Suprapubic skin (tissue), 4 donors: ENCODE data around the gene NT5DC4. TPM values are rescaled to one million over a fixed set of nuclear protein-coding genes. Genes with fewer than 3 reads are reported as not detected.
A peak's percentile ranks its signal among the peaks of the same experiment; 100 is the strongest.

Experiments
- DNase-seq, 2 donors: peaks; one replicate each; pipeline ENCODE4 v3.0.0-alpha.2; 2019; ENCODE audit warnings: low spot score in 2 of 2
- H3K27ac ChIP-seq: fragments of 200-600 bp; sonication (generic); one replicate; pipeline ENCODE4 v1.5.1; 2019
- H3K27me3 ChIP-seq: fragments of 200-600 bp; sonication (generic); one replicate; pipeline ENCODE4 v1.5.1; 2019
- H3K36me3 ChIP-seq: fragments of 200-600 bp; sonication (generic); one replicate; pipeline ENCODE4 v1.5.1; 2019
- H3K4me1 ChIP-seq: fragments of 200-600 bp; sonication (generic); one replicate; pipeline ENCODE4 v1.5.1; 2019
- H3K4me3 ChIP-seq: fragments of 200-600 bp; sonication (generic); one replicate; pipeline ENCODE4 v1.5.1; 2019; ENCODE audit warnings: mild to moderate bottlenecking
- H3K9me3 ChIP-seq: fragments of 200-600 bp; sonication (generic); one replicate; pipeline ENCODE4 v1.5.1; 2019
- CTCF ChIP-seq, 2 donors: fragments of 200-600 bp in 1 of 2; fragments of 450-650 bp in 1 of 2; sonication (generic) in 1 of 2; IDR thresholded peaks; one replicate each; pipeline ENCODE4 v1.5.1; 2016 to 2019; ENCODE audit warnings: antibody characterized with exemption in 2 of 2, mild to moderate bottlenecking in 1 of 2, moderate library complexity in 1 of 2
- EP300 ChIP-seq: sonication (generic); formaldehyde crosslinking; IDR thresholded peaks from one replicate; pipeline ENCODE4 v1.6.1; 2017; ENCODE audit warnings: antibody characterized with exemption
- POLR2A ChIP-seq, 2 donors: fragments of 450-650 bp; IDR thresholded peaks; one replicate each; pipeline ENCODE4 v1.6.1; 2017; ENCODE audit warnings: antibody characterized with exemption in 2 of 2, mild to moderate bottlenecking in 2 of 2, moderate library complexity in 2 of 2
- POLR2AphosphoS5 ChIP-seq, 3 donors: sonication (generic); formaldehyde crosslinking; IDR thresholded peaks; one replicate each; pipeline ENCODE4 v1.6.1; 2017; ENCODE audit warnings: antibody characterized with exemption in 3 of 3
- WGBS: methylation state at CpG from one replicate; pipeline ENCODE4 v1.1.5; 2018; 5-methylcytosine and 5-hydroxymethylcytosine counted together
- total RNA-seq, 4 donors: library from RNA; depleted of rRNA; stranded (reverse); fragments of >200 nt; gene quantifications; one replicate each; pipeline ENCODE4 v1.1.0, GENCODE V29; 2016

NT5DC4 gene
- total RNA-seq: 1 to 10 TPM in 1 of 4 donors, not detected in 3; 4.2 TPM

DNA sequence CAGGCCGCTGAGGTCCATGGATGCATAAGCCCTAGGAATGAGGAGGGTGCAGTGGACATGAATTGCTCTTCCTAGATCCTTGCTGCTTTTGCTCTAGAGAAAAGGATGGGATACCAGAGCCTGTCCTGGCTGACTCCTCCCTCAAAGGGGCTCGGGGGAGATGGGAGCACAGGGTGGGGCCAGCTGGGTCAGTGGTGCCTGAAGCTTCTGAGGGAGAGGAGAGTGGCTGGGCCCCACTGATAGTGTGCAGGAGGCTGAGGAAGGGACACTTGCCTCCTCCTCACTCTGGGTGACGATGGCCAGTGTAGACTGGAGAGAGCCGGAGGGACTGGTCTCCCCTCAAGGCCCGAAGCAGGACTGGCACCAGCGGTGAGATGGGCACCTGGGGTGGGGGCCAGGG lies at the start of gene NT5DC4:
NT5DC4 (plus strand) TSS at position 236 of the 400 bp plus-strand sequence; CDS start at position 296, 60 bp downstream.
- TF ChIP-seq POLR2AphosphoS5 (IDR thresholded peaks at IDR 0.05) (no peak), CTCF (IDR thresholded peaks at IDR 0.05) (no peak), EP300 (no peak), POLR2A (IDR thresholded peaks at IDR 0.05) (no peak)
- no peaks in the 10 kb centered on the region for H3K36me3 ChIP-seq
- H3K27me3 ChIP-seq: no peaks in the 10 kb centered on the region
- DNase-seq: no peak
- 92% methylated on average over 6 of the region's 6 CpGs for WGBS
- no peaks in the 10 kb centered on the region for H3K4me1 ChIP-seq
- no peaks in the 10 kb centered on the region for H3K9me3 ChIP-seq
- H3K4me3 ChIP-seq: no peak within 1 kb of the TSS
- no peak within 1 kb of the TSS for H3K27ac ChIP-seq

- Histone ChIP-seq H3K27me3 (no peaks in the 10 kb centered on the region), H3K27ac (no peak overlapping the region), H3K36me3 (no peaks in the 10 kb centered on the region), H3K4me3 (no peak overlapping the region), H3K4me1 (peaks cover 3% of the 10 kb centered on the region), H3K9me3 (no peaks in the 10 kb centered on the region)
- TF ChIP-seq EP300 (no peak), POLR2AphosphoS5 (IDR thresholded peaks at IDR 0.05) (no peak), POLR2A (IDR thresholded peaks at IDR 0.05) (no peak), CTCF (IDR thresholded peaks at IDR 0.05) (no peak)
- DNase-seq: no peak
- 88% methylated on average over 2 of the region's 2 CpGs for WGBS
Measured at GRCh38 chr2:112671801-112672200, 49.0 kb upstream of the NT5DC4 start.

GRCh38 chr2:112673008-112673407 lies 47.8 kb upstream of the NT5DC4 start:
- Histone ChIP-seq H3K27ac (no peak overlapping the region), H3K36me3 (no peaks in the 10 kb centered on the region), H3K4me1 (peaks cover 3% of the 10 kb centered on the region), H3K4me3 (no peak overlapping the region), H3K9me3 (no peaks in the 10 kb centered on the region), H3K27me3 (no peaks in the 10 kb centered on the region)
- no peak for TF ChIP-seq EP300
- DNase-seq: no peak
- 98% methylated on average over 1 of the region's 1 CpG for WGBS

GRCh38 chr2:112674229-112674628 lies 46.6 kb upstream of the NT5DC4 start:
- no peak overlapping the region for H3K27ac ChIP-seq
- no peaks in the 10 kb centered on the region for H3K9me3 ChIP-seq
- no peaks in the 10 kb centered on the region for H3K36me3 ChIP-seq
- no peak for DNase-seq
- no peaks in the 10 kb centered on the region for H3K27me3 ChIP-seq
- TF ChIP-seq EP300 (no peak), POLR2A (IDR thresholded peaks at IDR 0.05) (no peak), POLR2AphosphoS5 (IDR thresholded peaks at IDR 0.05) (no peak), CTCF (IDR thresholded peaks at IDR 0.05) (no peak)
- H3K4me1 ChIP-seq: peaks cover 5% of the 10 kb centered on the region
- H3K4me3 ChIP-seq: no peak overlapping the region
- WGBS: 61% methylated on average over 12 of the region's 12 CpGs

DNA sequence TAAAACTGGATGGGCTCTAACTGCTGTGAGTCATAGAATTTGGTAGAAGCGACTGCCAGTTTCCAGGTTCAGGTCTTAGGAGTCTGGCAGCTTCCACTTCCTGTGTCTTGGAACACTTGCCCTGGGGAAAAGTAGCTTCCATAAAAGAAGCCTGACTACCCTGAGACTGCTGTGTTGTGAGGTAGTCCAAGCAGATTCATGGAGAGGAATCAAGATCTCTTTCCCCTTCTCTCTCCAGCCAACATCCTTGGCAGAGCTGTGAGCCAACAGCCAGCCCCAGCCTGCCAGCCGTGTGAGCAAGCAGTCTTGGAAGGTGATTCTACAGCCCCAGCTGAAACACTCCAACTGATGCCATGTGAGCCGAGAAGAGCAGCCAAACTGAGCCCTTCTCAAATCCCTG lies 41.3 kb upstream of the NT5DC4 start:
- Histone ChIP-seq H3K4me1 (peaks cover 28% of the 10 kb centered on the region), H3K9me3 (no peaks in the 10 kb centered on the region), H3K27me3 (no peaks in the 10 kb centered on the region), H3K27ac (no peak overlapping the region), H3K36me3 (no peaks in the 10 kb centered on the region), H3K4me3 (no peak overlapping the region)
- DNase-seq: no peak
- TF ChIP-seq POLR2A (IDR thresholded peaks at IDR 0.05) (no peak), CTCF (IDR thresholded peaks at IDR 0.05) (no peak), EP300 (no peak), POLR2AphosphoS5 (IDR thresholded peaks at IDR 0.05) (peak in 1 of 3 donors; percentile 16)
- WGBS: 18% methylated on average over 3 of the region's 3 CpGs

- Histone ChIP-seq H3K27ac (no peak overlapping the region), H3K4me1 (peaks cover 27% of the 10 kb centered on the region), H3K27me3 (no peaks in the 10 kb centered on the region), H3K9me3 (no peaks in the 10 kb centered on the region), H3K4me3 (no peak overlapping the region), H3K36me3 (no peaks in the 10 kb centered on the region)
- no peak for TF ChIP-seq CTCF (IDR thresholded peaks at IDR 0.05)
- TF ChIP-seq EP300: no peak
- no peak for TF ChIP-seq POLR2AphosphoS5 (IDR thresholded peaks at IDR 0.05)
- TF ChIP-seq POLR2A (IDR thresholded peaks at IDR 0.05): no peak
- WGBS: 33% methylated on average over 5 of the region's 5 CpGs
- no peak for DNase-seq
Measured at GRCh38 chr2:112680666-112681101, 40.1 kb upstream of the NT5DC4 start.
